HL-60 (cell line): ENCODE measurements around the gene L3MBTL4.

Experiments
- DNase-seq, 2 experiments: peaks; one replicate each; pipeline ENCODE4 v3.0.0-alpha.2; 2010 to 2020; ENCODE audit warnings: low read depth in 1 of 2, low spot score in 1 of 2
- H3K27ac ChIP-seq: fragments of 250-450 bp; sonication (Bioruptor Pico); replicated peaks from 2 replicates; pipeline ENCODE4 v1.5.1; 2020; ENCODE audit warnings: mild to moderate bottlenecking, moderate library complexity
- H3K27me3 ChIP-seq: fragments of 250-450 bp; sonication (Bioruptor Pico); 2 replicates; pipeline ENCODE4 v1.5.1; 2021; ENCODE audit warnings: mild to moderate bottlenecking, moderate library complexity; ENCODE audit not compliant: insufficient read depth, poor library complexity, severe bottlenecking
- H3K4me3 ChIP-seq: replicated peaks from 2 replicates; pipeline ENCODE4 v1.5.1; 2011; ENCODE audit warnings: mild to moderate bottlenecking, control low read depth, low read length; ENCODE audit not compliant: insufficient read depth
- CTCF ChIP-seq: IDR thresholded peaks from one replicate; pipeline ENCODE4 v1.5.1; 2011; ENCODE audit warnings: low read length, control low read depth, inconsistent platforms; ENCODE audit not compliant: insufficient read depth
- GABPA ChIP-seq: IDR thresholded peaks from 2 replicates; pipeline ENCODE4 v1.6.1; 2012; ENCODE audit warnings: low read depth
- POLR2AphosphoS5 ChIP-seq: IDR thresholded peaks from 2 replicates; pipeline ENCODE4 v1.6.1; 2012; ENCODE audit warnings: low read depth
- REST ChIP-seq: IDR thresholded peaks from 2 replicates; pipeline ENCODE4 v1.6.1; 2012; ENCODE audit warnings: low read depth; ENCODE audit not compliant: insufficient replicate concordance
- SPI1 ChIP-seq: IDR thresholded peaks from 2 replicates; pipeline ENCODE4 v1.6.1; 2012; ENCODE audit warnings: low read depth, mild to moderate bottlenecking, borderline replicate concordance

The L3MBTL4 gene

GRCh38 chr18:5961097-5961827, 453.4 kb downstream of the L3MBTL4 start:
- Histone ChIP-seq H3K27me3 (no peaks in the 10 kb centered on the region), H3K4me3 (no peak overlapping the region), H3K27ac (no peak overlapping the region)
- no peak for DNase-seq
- TF ChIP-seq POLR2AphosphoS5 (no peak), REST (no peak), SPI1 (no peak), CTCF (no peak), GABPA (no peak)

- no peak overlapping the region for H3K27ac ChIP-seq
- no peak for TF ChIP-seq CTCF
- no peak for TF ChIP-seq GABPA
- TF ChIP-seq REST: no peak
- no peak for TF ChIP-seq POLR2AphosphoS5
- TF ChIP-seq SPI1: no peak
- no peak overlapping the region for H3K4me3 ChIP-seq
- DNase-seq: no peak
- no peaks in the 10 kb centered on the region for H3K27me3 ChIP-seq
Measured at GRCh38 chr18:5958822-5959221, 455.9 kb downstream of the L3MBTL4 start.

GRCh38 chr18:5955861-5956260, 458.9 kb downstream of the L3MBTL4 start:
- Histone ChIP-seq H3K27ac (no peak overlapping the region), H3K27me3 (no peaks in the 10 kb centered on the region), H3K4me3 (no peak overlapping the region)
- TF ChIP-seq REST (no peak), GABPA (no peak), SPI1 (no peak), POLR2AphosphoS5 (no peak), CTCF (no peak)
- DNase-seq: no peak
